Panc1 (cell line): ENCODE data around the gene KHNYN.

Experiments used
- POLR2AphosphoS5 ChIP-seq: IDR thresholded peaks from 2 replicates; pipeline ENCODE4 v1.6.1; 2012; ENCODE audit warnings: mild to moderate bottlenecking, low read depth, low read length, moderate library complexity
- SIN3A ChIP-seq: IDR thresholded peaks from 2 replicates; pipeline ENCODE4 v1.6.1; 2012; ENCODE audit warnings: low read depth, mild to moderate bottlenecking, low read length, moderate library complexity, borderline replicate concordance; ENCODE audit not compliant: insufficient read depth
- TF ChIP-seq, protein P1 (sequence below): fragments of 450-650 bp; IDR thresholded peaks from 2 replicates; pipeline ENCODE4 v1.5.1; 2017; ENCODE audit warnings: mild to moderate bottlenecking
- TF ChIP-seq, protein P2 (sequence below), 2 experiments: IDR thresholded peaks; 2 replicates each; pipeline ENCODE4 v1.6.1; 2011 to 2012; ENCODE audit warnings: low read depth in 2 of 2, control low read depth in 1 of 2, low read length in 1 of 2, mild to moderate bottlenecking in 1 of 2, moderate library complexity in 1 of 2; ENCODE audit not compliant: insufficient read depth in 1 of 2

DNA sequence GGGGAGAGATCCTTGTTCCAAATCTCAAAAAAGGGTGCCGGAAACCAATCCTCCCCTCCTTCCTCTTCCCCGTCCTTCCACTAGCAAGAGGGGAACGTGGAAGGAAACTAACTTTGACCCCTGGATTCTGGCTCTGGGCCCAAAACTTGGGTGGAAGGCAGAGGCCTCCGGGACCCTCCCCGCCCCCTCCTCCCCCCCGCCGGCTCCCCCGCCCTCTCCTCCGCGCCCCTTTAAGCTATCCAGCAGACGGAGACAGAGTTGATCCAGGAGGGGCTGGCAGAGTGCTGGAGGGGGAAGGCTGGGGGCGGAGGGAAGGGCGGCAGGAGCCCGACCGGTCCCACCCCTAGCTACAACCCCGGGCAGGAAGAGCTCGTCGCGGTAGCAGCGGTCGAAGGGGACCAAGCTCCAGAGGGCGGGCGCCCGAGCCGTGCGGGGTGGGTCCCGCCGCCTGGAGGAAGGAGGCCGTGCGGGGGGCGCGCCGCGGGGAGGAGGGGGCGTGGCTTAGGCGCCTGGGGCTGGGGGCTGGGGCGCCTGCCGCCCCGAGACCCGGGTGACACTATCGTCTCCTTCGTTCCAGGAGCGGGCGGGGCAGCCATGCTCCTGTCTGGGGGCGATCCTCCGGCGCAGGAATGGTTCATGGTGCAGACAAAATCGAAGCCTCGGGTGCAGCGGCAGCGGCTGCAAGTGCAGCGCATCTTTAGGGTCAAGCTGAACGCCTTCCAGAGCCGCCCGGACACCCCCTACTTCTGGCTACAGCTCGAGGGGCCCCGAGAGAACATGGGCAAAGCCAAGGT is 30.9 kb upstream of the KHNYN start, which contains the start of gene NYNRIN:
- TF ChIP-seq, protein P1, sequence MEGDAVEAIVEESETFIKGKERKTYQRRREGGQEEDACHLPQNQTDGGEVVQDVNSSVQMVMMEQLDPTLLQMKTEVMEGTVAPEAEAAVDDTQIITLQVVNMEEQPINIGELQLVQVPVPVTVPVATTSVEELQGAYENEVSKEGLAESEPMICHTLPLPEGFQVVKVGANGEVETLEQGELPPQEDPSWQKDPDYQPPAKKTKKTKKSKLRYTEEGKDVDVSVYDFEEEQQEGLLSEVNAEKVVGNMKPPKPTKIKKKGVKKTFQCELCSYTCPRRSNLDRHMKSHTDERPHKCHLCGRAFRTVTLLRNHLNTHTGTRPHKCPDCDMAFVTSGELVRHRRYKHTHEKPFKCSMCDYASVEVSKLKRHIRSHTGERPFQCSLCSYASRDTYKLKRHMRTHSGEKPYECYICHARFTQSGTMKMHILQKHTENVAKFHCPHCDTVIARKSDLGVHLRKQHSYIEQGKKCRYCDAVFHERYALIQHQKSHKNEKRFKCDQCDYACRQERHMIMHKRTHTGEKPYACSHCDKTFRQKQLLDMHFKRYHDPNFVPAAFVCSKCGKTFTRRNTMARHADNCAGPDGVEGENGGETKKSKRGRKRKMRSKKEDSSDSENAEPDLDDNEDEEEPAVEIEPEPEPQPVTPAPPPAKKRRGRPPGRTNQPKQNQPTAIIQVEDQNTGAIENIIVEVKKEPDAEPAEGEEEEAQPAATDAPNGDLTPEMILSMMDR: no peak
- no peak for TF ChIP-seq POLR2AphosphoS5
- TF ChIP-seq, protein P2, sequence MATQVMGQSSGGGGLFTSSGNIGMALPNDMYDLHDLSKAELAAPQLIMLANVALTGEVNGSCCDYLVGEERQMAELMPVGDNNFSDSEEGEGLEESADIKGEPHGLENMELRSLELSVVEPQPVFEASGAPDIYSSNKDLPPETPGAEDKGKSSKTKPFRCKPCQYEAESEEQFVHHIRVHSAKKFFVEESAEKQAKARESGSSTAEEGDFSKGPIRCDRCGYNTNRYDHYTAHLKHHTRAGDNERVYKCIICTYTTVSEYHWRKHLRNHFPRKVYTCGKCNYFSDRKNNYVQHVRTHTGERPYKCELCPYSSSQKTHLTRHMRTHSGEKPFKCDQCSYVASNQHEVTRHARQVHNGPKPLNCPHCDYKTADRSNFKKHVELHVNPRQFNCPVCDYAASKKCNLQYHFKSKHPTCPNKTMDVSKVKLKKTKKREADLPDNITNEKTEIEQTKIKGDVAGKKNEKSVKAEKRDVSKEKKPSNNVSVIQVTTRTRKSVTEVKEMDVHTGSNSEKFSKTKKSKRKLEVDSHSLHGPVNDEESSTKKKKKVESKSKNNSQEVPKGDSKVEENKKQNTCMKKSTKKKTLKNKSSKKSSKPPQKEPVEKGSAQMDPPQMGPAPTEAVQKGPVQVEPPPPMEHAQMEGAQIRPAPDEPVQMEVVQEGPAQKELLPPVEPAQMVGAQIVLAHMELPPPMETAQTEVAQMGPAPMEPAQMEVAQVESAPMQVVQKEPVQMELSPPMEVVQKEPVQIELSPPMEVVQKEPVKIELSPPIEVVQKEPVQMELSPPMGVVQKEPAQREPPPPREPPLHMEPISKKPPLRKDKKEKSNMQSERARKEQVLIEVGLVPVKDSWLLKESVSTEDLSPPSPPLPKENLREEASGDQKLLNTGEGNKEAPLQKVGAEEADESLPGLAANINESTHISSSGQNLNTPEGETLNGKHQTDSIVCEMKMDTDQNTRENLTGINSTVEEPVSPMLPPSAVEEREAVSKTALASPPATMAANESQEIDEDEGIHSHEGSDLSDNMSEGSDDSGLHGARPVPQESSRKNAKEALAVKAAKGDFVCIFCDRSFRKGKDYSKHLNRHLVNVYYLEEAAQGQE (IDR thresholded peaks at IDR 0.05; ENCODE audit: insufficient read depth in 1 of 2, low read depth in 2 of 2, low read length in 1 of 2): no peak
- TF ChIP-seq SIN3A: no peak
